ENCODE measurements around the gene TFDP2. TPM values are rescaled to one million over a fixed set of nuclear protein-coding genes. Genes with fewer than 3 reads are reported as not detected.
"Not testable (repeated sequence)": the region's sequence is repeated elsewhere in the genome, so short reads cannot be mapped to it uniquely, and the experiment has no call there.

Gene TFDP2
- total RNA-seq, 2 donors from 2014 or later, result 102 to 128 TPM

- Histone ChIP-seq H3K4me1 (replicated peaks) (no peaks in the 10 kb centered on the region), H3K4me3 (peak overlapping the region; percentile 79 to 90), H3K27ac (peak overlapping the region; percentile 92 to 95), H3K27me3 (replicated peaks; ENCODE audit: insufficient read depth) (no peaks in the 10 kb centered on the region), H3K36me3 (no peaks in the 10 kb centered on the region), H3K9me3 (no peaks in the 10 kb centered on the region)
- 1% methylated on average over 11 of the region's 11 CpGs for WGBS
- intact Hi-C loops (cut with DNase I), result no loop called here
- no peak for DNase-seq (ENCODE audit: low spot score)
- no peak for TF ChIP-seq POLR2AphosphoS5 (IDR thresholded peaks at IDR 0.05)
- TF ChIP-seq POLR2A (IDR thresholded peaks at IDR 0.05), result no peak
- TF ChIP-seq, protein P1, sequence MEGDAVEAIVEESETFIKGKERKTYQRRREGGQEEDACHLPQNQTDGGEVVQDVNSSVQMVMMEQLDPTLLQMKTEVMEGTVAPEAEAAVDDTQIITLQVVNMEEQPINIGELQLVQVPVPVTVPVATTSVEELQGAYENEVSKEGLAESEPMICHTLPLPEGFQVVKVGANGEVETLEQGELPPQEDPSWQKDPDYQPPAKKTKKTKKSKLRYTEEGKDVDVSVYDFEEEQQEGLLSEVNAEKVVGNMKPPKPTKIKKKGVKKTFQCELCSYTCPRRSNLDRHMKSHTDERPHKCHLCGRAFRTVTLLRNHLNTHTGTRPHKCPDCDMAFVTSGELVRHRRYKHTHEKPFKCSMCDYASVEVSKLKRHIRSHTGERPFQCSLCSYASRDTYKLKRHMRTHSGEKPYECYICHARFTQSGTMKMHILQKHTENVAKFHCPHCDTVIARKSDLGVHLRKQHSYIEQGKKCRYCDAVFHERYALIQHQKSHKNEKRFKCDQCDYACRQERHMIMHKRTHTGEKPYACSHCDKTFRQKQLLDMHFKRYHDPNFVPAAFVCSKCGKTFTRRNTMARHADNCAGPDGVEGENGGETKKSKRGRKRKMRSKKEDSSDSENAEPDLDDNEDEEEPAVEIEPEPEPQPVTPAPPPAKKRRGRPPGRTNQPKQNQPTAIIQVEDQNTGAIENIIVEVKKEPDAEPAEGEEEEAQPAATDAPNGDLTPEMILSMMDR (IDR thresholded peaks at IDR 0.05), result no peak
Observed at GRCh38 chr3:142148044-142148791, 1.1 kb downstream of the TFDP2 start.

- DNase-seq (ENCODE audit: low spot score); H3K36me3 ChIP-seq; H3K4me1 ChIP-seq (replicated peaks); H3K27me3 ChIP-seq (replicated peaks; ENCODE audit: insufficient read depth); intact Hi-C loops (cut with DNase I); H3K27ac ChIP-seq; H3K9me3 ChIP-seq; H3K4me3 ChIP-seq: not testable (repeated sequence)
- 80% methylated on average over 5 of the region's 5 CpGs for WGBS
Observed at GRCh38 chr3:142144587-142144986, 4.8 kb downstream of the TFDP2 start.

DNA sequence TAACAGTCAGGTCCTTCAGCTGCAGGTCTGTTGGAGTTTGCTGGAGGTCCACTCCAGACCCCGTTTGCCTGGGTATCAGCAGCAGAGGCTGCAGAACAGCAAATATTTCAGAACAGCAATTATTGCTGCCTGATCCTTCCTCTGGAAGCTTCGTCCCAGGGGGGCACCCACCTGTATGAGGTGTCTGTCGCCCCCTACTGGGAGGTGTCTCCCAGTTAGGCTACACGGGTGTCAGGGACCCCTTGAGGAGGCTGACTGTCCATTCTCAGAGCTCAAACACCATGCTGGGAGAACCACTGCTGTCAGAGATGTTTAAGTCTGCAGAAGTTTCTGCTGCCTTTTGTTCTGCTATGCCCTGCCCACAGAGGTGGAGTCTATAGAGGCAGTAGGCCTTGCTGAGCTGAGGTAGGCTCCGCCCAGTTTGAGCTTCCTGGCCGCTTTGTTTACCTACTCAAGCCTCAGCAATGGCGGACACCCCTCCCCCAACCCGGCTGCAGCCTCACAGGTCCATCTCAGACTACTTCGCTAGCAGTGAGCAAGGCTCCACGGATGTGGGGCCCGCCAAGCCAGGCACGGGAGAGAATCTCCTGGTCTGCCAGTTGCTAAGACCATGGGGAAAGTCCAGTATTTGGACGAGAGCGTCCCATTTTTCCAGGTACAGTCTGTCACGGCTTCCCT is 8.6 kb downstream of the TFDP2 start:
- DNase-seq (ENCODE audit: low spot score); H3K4me3 ChIP-seq; H3K27me3 ChIP-seq (replicated peaks; ENCODE audit: insufficient read depth); H3K27ac ChIP-seq; H3K9me3 ChIP-seq; intact Hi-C loops (cut with DNase I); H3K4me1 ChIP-seq (replicated peaks); H3K36me3 ChIP-seq: not testable (repeated sequence)
- 97% methylated on average over 15 of the region's 15 CpGs for WGBS

- H3K36me3 ChIP-seq; H3K27ac ChIP-seq; H3K4me3 ChIP-seq; H3K4me1 ChIP-seq (replicated peaks); H3K27me3 ChIP-seq (replicated peaks; ENCODE audit: insufficient read depth); intact Hi-C loops (cut with DNase I); DNase-seq (ENCODE audit: low spot score); H3K9me3 ChIP-seq: not testable (repeated sequence)
- WGBS, result 81% methylated on average over 2 of the region's 2 CpGs
Observed at GRCh38 chr3:142137089-142137488, 12.3 kb downstream of the TFDP2 start.

- WGBS, result 78% methylated on average over 3 of the region's 3 CpGs
- TF ChIP-seq POLR2A (IDR thresholded peaks at IDR 0.05), result no peak
- TF ChIP-seq, protein P1 (IDR thresholded peaks at IDR 0.05), result no peak
- TF ChIP-seq POLR2AphosphoS5 (IDR thresholded peaks at IDR 0.05), result no peak
- intact Hi-C loops (cut with DNase I), result no loop called here
- Histone ChIP-seq H3K4me1 (replicated peaks) (no peaks in the 10 kb centered on the region), H3K9me3 (no peaks in the 10 kb centered on the region), H3K4me3 (no peak overlapping the region), H3K27me3 (replicated peaks; ENCODE audit: insufficient read depth) (no peaks in the 10 kb centered on the region), H3K27ac (no peak overlapping the region), H3K36me3 (no peaks in the 10 kb centered on the region)
- no peak for DNase-seq (ENCODE audit: low spot score)
Observed at GRCh38 chr3:142134799-142135325, 14.5 kb downstream of the TFDP2 start.

DNA sequence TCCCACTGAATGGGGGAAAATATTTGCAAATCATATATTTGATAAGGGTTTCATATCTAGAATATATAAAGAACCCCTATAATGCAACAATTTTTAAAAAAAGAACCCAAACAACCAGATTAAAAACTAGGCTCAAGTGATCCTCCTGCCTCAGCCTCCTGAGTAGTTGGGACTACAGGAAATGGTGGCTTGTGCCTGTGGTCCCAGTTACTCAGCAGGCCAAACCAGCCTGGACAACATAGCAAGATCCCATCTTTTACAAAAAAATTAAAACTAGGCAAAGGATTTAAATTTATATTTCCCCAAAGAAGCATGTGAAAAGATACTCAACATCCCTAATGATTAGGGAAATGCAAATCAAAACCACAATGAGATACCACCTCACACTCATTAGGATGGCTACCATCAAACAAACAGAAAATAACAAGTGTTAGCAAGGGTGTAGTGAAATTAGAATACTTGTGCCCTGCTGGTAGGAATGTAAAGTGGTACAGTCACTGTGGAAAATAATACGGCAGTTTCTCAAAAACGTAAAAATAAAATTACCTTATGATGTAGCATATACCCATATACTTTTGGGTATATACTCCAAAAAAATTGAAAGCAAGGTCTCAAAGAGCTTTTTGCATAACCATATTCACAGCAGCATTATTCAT is 19.7 kb downstream of the TFDP2 start:
- 94% methylated on average over 2 of the region's 2 CpGs for WGBS
- intact Hi-C loops (cut with DNase I), result no loop called here

More for the DNA sequence above, 19.7 kb downstream of the TFDP2 start:
- TF ChIP-seq POLR2AphosphoS5 (IDR thresholded peaks at IDR 0.05) (no peak), POLR2A (IDR thresholded peaks at IDR 0.05) (no peak)
- TF ChIP-seq, protein P1 (IDR thresholded peaks at IDR 0.05), result no peak
- Histone ChIP-seq H3K36me3 (no peaks in the 10 kb centered on the region), H3K9me3 (no peaks in the 10 kb centered on the region), H3K27me3 (replicated peaks; ENCODE audit: insufficient read depth) (no peaks in the 10 kb centered on the region), H3K27ac (no peak overlapping the region), H3K4me1 (replicated peaks) (no peaks in the 10 kb centered on the region), H3K4me3 (no peak overlapping the region)
- no peak for DNase-seq (ENCODE audit: low spot score)
